Activated CD4-positive, alpha-beta T cell treated with anti-CD3 and anti-CD28 coated beads, Interleukin-2, amount 50 U/mL, for 4 hours (primary cell): Measurements from ENCODE around the gene FCN2.
"Not testable (repeated sequence)": the region's sequence is repeated elsewhere in the genome, so short reads cannot be mapped to it uniquely, and the experiment has no call there.

ENCODE experiments used
- DNase-seq, 2 experiments: peaks; one replicate each; pipeline ENCODE4 v3.0.0-alpha.2; 2020

The FCN2 gene

GRCh38 chr9:134847752-134848432, 32.7 kb upstream of the FCN2 start:
- DNase-seq: no peak

GRCh38 chr9:134848504-134848903, 32.1 kb upstream of the FCN2 start:
- DNase-seq: no peak

- no peak for DNase-seq
These were observed 30.0 kb upstream of the FCN2 start for GRCh38 chr9:134850611-134851010.

GRCh38 chr9:134851020-134851419, 29.6 kb upstream of the FCN2 start:
- no peak for DNase-seq

GRCh38 chr9:134852906-134853654, 27.5 kb upstream of the FCN2 start:
- DNase-seq: no peak

- DNase-seq: no peak
These were observed 26.7 kb upstream of the FCN2 start for GRCh38 chr9:134853893-134854292.

GRCh38 chr9:134854541-134854981, 26.0 kb upstream of the FCN2 start:
- no peak for DNase-seq

GRCh38 chr9:134855231-134855899, 25.2 kb upstream of the FCN2 start:
- no peak for DNase-seq

GRCh38 chr9:134855900-134856377, 24.7 kb upstream of the FCN2 start:
- DNase-seq: no peak

GRCh38 chr9:134857451-134857850, 23.2 kb upstream of the FCN2 start:
- DNase-seq: not testable (repeated sequence)

- DNase-seq: no peak
These were observed 22.4 kb upstream of the FCN2 start for GRCh38 chr9:134858051-134858841.

- no peak for DNase-seq
These were observed 20.1 kb upstream of the FCN2 start for GRCh38 chr9:134860510-134860909.

GRCh38 chr9:134861595-134862334, 18.8 kb upstream of the FCN2 start:
- no peak for DNase-seq

- DNase-seq: no peak
These were observed 17.2 kb upstream of the FCN2 start for GRCh38 chr9:134863306-134863902.

- DNase-seq: no peak
These were observed 16.4 kb upstream of the FCN2 start for GRCh38 chr9:134863941-134864820.

- DNase-seq: no peak
These were observed 15.8 kb upstream of the FCN2 start for GRCh38 chr9:134864821-134865190.

- DNase-seq: no peak
These were observed 12.5 kb upstream of the FCN2 start for GRCh38 chr9:134867917-134868750.

GRCh38 chr9:134868751-134869553, 11.7 kb upstream of the FCN2 start:
- no peak for DNase-seq
